Colon (tissue), 2 donors: Measurements from ENCODE around the gene LRP1B.

Experiments
- FAIRE-seq: peaks from 2 replicates; lab custom pipeline; 2012; peaks lifted over from hg19 to GRCh38; lab: Jason Lieb, UNC
- donor health status: control.
- donor health status: control.

The LRP1B gene

GRCh38 chr2:141508806-141509595, 621.8 kb downstream of the LRP1B start:
- FAIRE-seq = no peak

- no peak for FAIRE-seq
Observed at GRCh38 chr2:141508086-141508752, 622.6 kb downstream of the LRP1B start.

- FAIRE-seq = no peak
Observed at GRCh38 chr2:141506135-141506534, 624.7 kb downstream of the LRP1B start.

GRCh38 chr2:141501752-141502151, 629.1 kb downstream of the LRP1B start:
- no peak for FAIRE-seq

GRCh38 chr2:141499123-141499522, 631.7 kb downstream of the LRP1B start:
- FAIRE-seq = no peak

- no peak for FAIRE-seq
Observed at GRCh38 chr2:141498561-141498960, 632.3 kb downstream of the LRP1B start.

GRCh38 chr2:141497272-141497671, 633.5 kb downstream of the LRP1B start:
- FAIRE-seq = no peak

- FAIRE-seq = no peak
Observed at GRCh38 chr2:141496810-141497209, 634.0 kb downstream of the LRP1B start.

GRCh38 chr2:141493936-141494335, 636.9 kb downstream of the LRP1B start:
- no peak for FAIRE-seq

GRCh38 chr2:141492816-141493215, 638.0 kb downstream of the LRP1B start:
- FAIRE-seq = no peak

- FAIRE-seq = no peak
Observed at GRCh38 chr2:141490886-141491285, 639.9 kb downstream of the LRP1B start.

- no peak for FAIRE-seq
Observed at GRCh38 chr2:141482697-141483096, 648.1 kb downstream of the LRP1B start.

GRCh38 chr2:141475801-141476200, 655.0 kb downstream of the LRP1B start:
- no peak for FAIRE-seq

GRCh38 chr2:141468761-141469160, 662.1 kb downstream of the LRP1B start:
- no peak for FAIRE-seq

- FAIRE-seq = no peak
Observed at GRCh38 chr2:141467331-141467730, 663.5 kb downstream of the LRP1B start.

GRCh38 chr2:141464995-141465394, 665.8 kb downstream of the LRP1B start:
- FAIRE-seq = no peak

- no peak for FAIRE-seq
Observed at GRCh38 chr2:141458351-141458750, 672.5 kb downstream of the LRP1B start.

GRCh38 chr2:141455877-141456276, 674.9 kb downstream of the LRP1B start:
- no peak for FAIRE-seq

- FAIRE-seq = no peak
Observed at GRCh38 chr2:141455211-141455826, 675.5 kb downstream of the LRP1B start.

- FAIRE-seq = no peak
Observed at GRCh38 chr2:141440072-141440635, 690.7 kb downstream of the LRP1B start.

GRCh38 chr2:141439524-141439923, 691.3 kb downstream of the LRP1B start:
- no peak for FAIRE-seq

- FAIRE-seq = no peak
Observed at GRCh38 chr2:141438536-141438935, 692.3 kb downstream of the LRP1B start.

- no peak for FAIRE-seq
Observed at GRCh38 chr2:141437521-141437920, 693.3 kb downstream of the LRP1B start.
